HEK293 (cell line): ENCODE results near the gene LRSAM1.

Source experiments
- CTCF ChIA-PET: fragments of 350-600 bp; formaldehyde crosslinking; extraction: SDS; loops from one replicate; lab custom pipeline; 2021; ENCODE audit warnings: antibody characterized with exemption; lab: Yijun Ruan, JAX
- POLR2A ChIA-PET: fragments of 300-600 bp; formaldehyde crosslinking; extraction: SDS; loops from one replicate; lab custom pipeline; 2020; ENCODE audit warnings: antibody characterized with exemption, inconsistent platforms; lab: Yijun Ruan, JAX
- H3K27ac ChIP-seq: fragments of 200-500 bp; sonication (Bioruptor generic); 2 replicates; pipeline ENCODE4 v1.5.1; 2014; ENCODE audit warnings: low read depth, low read length, control low read depth, inconsistent platforms; ENCODE audit errors: extremely low read depth
- H3K36me3 ChIP-seq, 2 experiments: fragments of 200-500 bp in 1 of 2; sonication (Bioruptor generic) in 1 of 2; 1 replicate in 1 of 2; 2 replicates in 1 of 2; pipeline ENCODE4 v1.5.1; 2014 to 2017; ENCODE audit warnings: inconsistent platforms in 2 of 2, low read length in 2 of 2; ENCODE audit not compliant: control insufficient read depth in 2 of 2, insufficient read depth in 1 of 2
- H3K4me1 ChIP-seq: fragments of 200-500 bp; sonication (Bioruptor generic); 2 replicates; pipeline ENCODE4 v1.5.1; 2014; ENCODE audit warnings: mild to moderate bottlenecking, low read length, inconsistent platforms; ENCODE audit not compliant: control insufficient read depth, insufficient read depth
- H3K4me3 ChIP-seq: 2 replicates; pipeline ENCODE4 v1.5.1; 2011; ENCODE audit warnings: low read depth, mild to moderate bottlenecking, control low read depth, low read length, moderate library complexity
- H3K9me3 ChIP-seq: fragments of 200-500 bp; sonication (Bioruptor generic); 2 replicates; pipeline ENCODE4 v1.5.1; 2014; ENCODE audit warnings: low read depth, low read length, inconsistent platforms; ENCODE audit not compliant: control insufficient read depth, insufficient read depth
- HOXD13 ChIP-seq: sonication (generic); formaldehyde crosslinking; IDR thresholded peaks from 2 replicates; pipeline ENCODE4 v1.8.0; 2022; ENCODE audit warnings: missing genetic modification reagents, borderline replicate concordance
- ZBTB1 ChIP-seq: fragments of 450-650 bp; formaldehyde crosslinking; IDR thresholded peaks from 2 replicates; pipeline ENCODE4 v1.5.1; 2016; ENCODE audit warnings: missing biosample characterization, missing genetic modification characterization
- ZEB2 ChIP-seq: fragments of 450-650 bp; formaldehyde crosslinking; IDR thresholded peaks from 2 replicates; pipeline ENCODE4 v1.5.1; 2016; ENCODE audit warnings: missing biosample characterization, missing genetic modification characterization
- ZNF10 ChIP-seq: fragments of 450-650 bp; formaldehyde crosslinking; IDR thresholded peaks from 2 replicates; pipeline ENCODE4 v1.5.1; 2017; ENCODE audit warnings: missing biosample characterization, missing genetic modification characterization
- ZNF121 ChIP-seq: fragments of 450-650 bp; formaldehyde crosslinking; IDR thresholded peaks from 2 replicates; pipeline ENCODE4 v1.5.1; 2016; ENCODE audit warnings: missing biosample characterization, missing genetic modification characterization
- ZNF169 ChIP-seq: fragments of 450-650 bp; formaldehyde crosslinking; IDR thresholded peaks from 2 replicates; pipeline ENCODE4 v1.5.1; 2016; ENCODE audit warnings: missing biosample characterization, missing genetic modification characterization
- ZNF248 ChIP-seq: fragments of 450-650 bp; formaldehyde crosslinking; IDR thresholded peaks from 2 replicates; pipeline ENCODE4 v1.5.1; 2017; ENCODE audit warnings: missing biosample characterization, missing genetic modification characterization
- ZNF341 ChIP-seq: fragments of 450-650 bp; formaldehyde crosslinking; IDR thresholded peaks from 2 replicates; pipeline ENCODE4; 2016; ENCODE audit warnings: low read depth, missing biosample characterization, missing genetic modification characterization
- ZNF423 ChIP-seq: fragments of 450-650 bp; formaldehyde crosslinking; IDR thresholded peaks from 2 replicates; pipeline ENCODE4 v1.5.1; 2016; ENCODE audit warnings: missing biosample characterization, missing genetic modification characterization
- ZNF426 ChIP-seq: fragments of 450-650 bp; formaldehyde crosslinking; IDR thresholded peaks from 2 replicates; pipeline ENCODE4 v1.5.1; 2017; ENCODE audit warnings: missing biosample characterization, missing genetic modification characterization, mild to moderate bottlenecking, inconsistent platforms, moderate library complexity
- ZNF433 ChIP-seq: fragments of 450-650 bp; formaldehyde crosslinking; IDR thresholded peaks from 2 replicates; pipeline ENCODE4 v1.5.1; 2016; ENCODE audit warnings: missing biosample characterization, missing genetic modification characterization, low read depth
- ZNF555 ChIP-seq: fragments of 450-650 bp; formaldehyde crosslinking; conservative IDR thresholded peaks from 2 replicates; pipeline ENCODE4 v1.5.1; 2017; ENCODE audit warnings: missing biosample characterization, mild to moderate bottlenecking, missing genetic modification characterization, inconsistent platforms
- ZNF585B ChIP-seq: fragments of 450-650 bp; formaldehyde crosslinking; IDR thresholded peaks from 2 replicates; pipeline ENCODE4 v1.5.1; 2016; ENCODE audit warnings: missing biosample characterization, missing genetic modification characterization
- ZNF596 ChIP-seq: fragments of 450-650 bp; IDR thresholded peaks from 2 replicates; pipeline ENCODE4 v1.5.0; 2018; ENCODE audit warnings: missing biosample characterization, mild to moderate bottlenecking, missing genetic modification characterization, moderate library complexity
- ZNF701 ChIP-seq: fragments of 450-650 bp; formaldehyde crosslinking; IDR thresholded peaks from 2 replicates; pipeline ENCODE4 v1.5.1; 2016; ENCODE audit warnings: missing biosample characterization, missing genetic modification characterization
- ZNF747 ChIP-seq: fragments of 450-650 bp; formaldehyde crosslinking; IDR thresholded peaks from 2 replicates; pipeline ENCODE4 v1.5.1; 2016; ENCODE audit warnings: missing biosample characterization, missing genetic modification characterization
- ZNF76 ChIP-seq: fragments of 450-650 bp; formaldehyde crosslinking; IDR thresholded peaks from 2 replicates; pipeline ENCODE4; 2016; ENCODE audit warnings: low read depth, missing biosample characterization, missing genetic modification characterization, borderline replicate concordance
- ZNF768 ChIP-seq: fragments of 450-650 bp; formaldehyde crosslinking; IDR thresholded peaks from 2 replicates; pipeline ENCODE4 v1.5.1; 2018; ENCODE audit warnings: missing biosample characterization, mild to moderate bottlenecking, missing genetic modification characterization
- TF ChIP-seq, protein P1 (sequence below): fragments of 450-650 bp; formaldehyde crosslinking; IDR thresholded peaks from 2 replicates; pipeline ENCODE4 v1.5.1; 2016; ENCODE audit warnings: missing biosample characterization, missing genetic modification characterization, borderline replicate concordance
- TF ChIP-seq, protein P2 (sequence below): fragments of 450-650 bp; formaldehyde crosslinking; IDR thresholded peaks from 2 replicates; pipeline ENCODE4 v1.5.1; 2017; ENCODE audit warnings: missing biosample characterization, missing genetic modification characterization
- TF ChIP-seq, protein P3 (sequence below): fragments of 450-650 bp; formaldehyde crosslinking; IDR thresholded peaks from 2 replicates; pipeline ENCODE4 v1.5.1; 2016; ENCODE audit warnings: missing biosample characterization, missing genetic modification characterization
- TF ChIP-seq, protein P4 (sequence below): fragments of 450-650 bp; formaldehyde crosslinking; conservative IDR thresholded peaks from 2 replicates; pipeline ENCODE4 v1.5.1; 2016; ENCODE audit warnings: low read depth, missing biosample characterization, missing genetic modification characterization
- TF ChIP-seq, protein P5 (sequence below): fragments of 450-650 bp; formaldehyde crosslinking; IDR thresholded peaks from 2 replicates; pipeline ENCODE4 v1.5.1; 2016; ENCODE audit warnings: missing biosample characterization, missing genetic modification characterization

The LRSAM1 gene

DNA sequence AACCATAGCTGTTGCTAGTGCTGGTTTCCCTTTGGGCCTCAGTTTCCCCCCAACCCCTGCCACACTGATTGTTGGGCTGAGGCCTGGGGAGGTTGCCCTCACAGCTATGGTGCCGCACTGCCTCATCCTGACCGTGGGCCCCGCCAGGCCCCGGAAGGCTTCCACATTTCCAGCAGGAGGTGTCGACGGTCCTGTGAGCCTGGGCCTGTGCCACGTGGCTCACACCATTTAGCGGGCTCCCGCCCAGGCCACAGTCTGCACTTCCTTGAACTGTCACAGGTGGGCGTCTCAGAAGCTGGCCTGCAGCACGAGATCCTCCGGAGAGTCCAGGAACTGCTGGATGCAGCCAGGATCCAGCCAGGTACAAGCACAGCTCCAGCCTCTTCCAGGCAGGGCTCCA is 45.7 kb downstream of the LRSAM1 start:
- H3K36me3 ChIP-seq: peaks cover 0 to 45% of the 10 kb centered on the region in 2 experiments; a peak in 1 of 3 replicates
- no peaks in the 10 kb centered on the region for H3K4me1 ChIP-seq
- H3K9me3 ChIP-seq: no peaks in the 10 kb centered on the region
- ChIA-PET POLR2A (no interaction called here), CTCF (interaction anchor here (0.6 to 0.8 kb wide), 2 partner anchors 73 to 88 kb away, joined by 3 to 4 read pairs; partner anchors contain the start of gene ZNF79)
- H3K27ac ChIP-seq: no peak overlapping the region
- H3K4me3 ChIP-seq: no peak overlapping the region
- TF ChIP-seq, protein P1, sequence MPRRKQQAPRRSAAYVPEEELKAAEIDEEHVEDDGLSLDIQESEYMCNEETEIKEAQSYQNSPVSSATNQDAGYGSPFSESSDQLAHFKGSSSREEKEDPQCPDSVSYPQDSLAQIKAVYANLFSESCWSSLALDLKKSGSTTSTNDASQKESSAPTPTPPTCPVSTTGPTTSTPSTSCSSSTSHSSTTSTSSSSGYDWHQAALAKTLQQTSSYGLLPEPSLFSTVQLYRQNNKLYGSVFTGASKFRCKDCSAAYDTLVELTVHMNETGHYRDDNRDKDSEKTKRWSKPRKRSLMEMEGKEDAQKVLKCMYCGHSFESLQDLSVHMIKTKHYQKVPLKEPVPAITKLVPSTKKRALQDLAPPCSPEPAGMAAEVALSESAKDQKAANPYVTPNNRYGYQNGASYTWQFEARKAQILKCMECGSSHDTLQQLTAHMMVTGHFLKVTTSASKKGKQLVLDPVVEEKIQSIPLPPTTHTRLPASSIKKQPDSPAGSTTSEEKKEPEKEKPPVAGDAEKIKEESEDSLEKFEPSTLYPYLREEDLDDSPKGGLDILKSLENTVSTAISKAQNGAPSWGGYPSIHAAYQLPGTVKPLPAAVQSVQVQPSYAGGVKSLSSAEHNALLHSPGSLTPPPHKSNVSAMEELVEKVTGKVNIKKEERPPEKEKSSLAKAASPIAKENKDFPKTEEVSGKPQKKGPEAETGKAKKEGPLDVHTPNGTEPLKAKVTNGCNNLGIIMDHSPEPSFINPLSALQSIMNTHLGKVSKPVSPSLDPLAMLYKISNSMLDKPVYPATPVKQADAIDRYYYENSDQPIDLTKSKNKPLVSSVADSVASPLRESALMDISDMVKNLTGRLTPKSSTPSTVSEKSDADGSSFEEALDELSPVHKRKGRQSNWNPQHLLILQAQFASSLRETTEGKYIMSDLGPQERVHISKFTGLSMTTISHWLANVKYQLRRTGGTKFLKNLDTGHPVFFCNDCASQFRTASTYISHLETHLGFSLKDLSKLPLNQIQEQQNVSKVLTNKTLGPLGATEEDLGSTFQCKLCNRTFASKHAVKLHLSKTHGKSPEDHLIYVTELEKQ: no peak
- no peak for TF ChIP-seq ZNF433 (tag by site-specific recombination)
- no peak for TF ChIP-seq ZBTB1 (tag by site-specific recombination)
- TF ChIP-seq ZNF596 (tag by site-specific recombination): no peak
- no peak for TF ChIP-seq ZNF248 (tag by site-specific recombination)
- no peak for TF ChIP-seq ZNF426 (tag by site-specific recombination)
- TF ChIP-seq ZNF768: no peak
- TF ChIP-seq, protein P2, sequence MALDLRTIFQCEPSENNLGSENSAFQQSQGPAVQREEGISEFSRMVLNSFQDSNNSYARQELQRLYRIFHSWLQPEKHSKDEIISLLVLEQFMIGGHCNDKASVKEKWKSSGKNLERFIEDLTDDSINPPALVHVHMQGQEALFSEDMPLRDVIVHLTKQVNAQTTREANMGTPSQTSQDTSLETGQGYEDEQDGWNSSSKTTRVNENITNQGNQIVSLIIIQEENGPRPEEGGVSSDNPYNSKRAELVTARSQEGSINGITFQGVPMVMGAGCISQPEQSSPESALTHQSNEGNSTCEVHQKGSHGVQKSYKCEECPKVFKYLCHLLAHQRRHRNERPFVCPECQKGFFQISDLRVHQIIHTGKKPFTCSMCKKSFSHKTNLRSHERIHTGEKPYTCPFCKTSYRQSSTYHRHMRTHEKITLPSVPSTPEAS (tag by site-specific recombination): no peak
- TF ChIP-seq, all 188 proteins: peak for 0

DNA sequence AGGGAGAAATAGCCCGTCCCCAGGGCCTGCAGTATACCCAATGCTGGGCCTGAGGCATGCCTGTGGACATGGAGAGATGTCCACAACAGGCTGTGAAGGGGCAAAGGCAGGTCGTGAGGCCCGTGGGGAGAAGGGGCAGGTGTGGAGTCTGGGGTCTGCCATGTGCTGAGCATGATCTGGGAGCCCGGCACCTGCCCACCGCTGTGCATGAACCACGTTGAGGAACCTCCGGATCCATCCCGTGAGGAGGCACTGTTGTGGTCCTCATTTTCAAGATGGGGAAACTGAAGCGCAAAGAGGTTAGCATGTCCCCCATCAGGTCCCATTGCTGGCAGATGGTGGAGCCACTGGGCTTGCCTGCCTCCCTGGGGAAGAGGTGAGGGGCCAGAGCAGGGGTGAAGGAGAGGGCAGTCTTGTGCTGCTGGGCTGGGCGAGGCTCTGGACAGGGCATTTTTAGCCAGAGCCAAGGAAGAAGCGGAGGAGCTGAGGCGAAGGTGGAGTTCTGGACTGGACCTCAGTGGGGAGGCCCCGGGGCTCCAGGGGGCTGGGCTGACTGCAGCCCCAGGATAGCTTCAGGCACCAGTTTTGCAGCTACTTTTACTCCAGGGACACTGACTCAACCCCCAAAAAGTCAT is 46.5 kb downstream of the LRSAM1 start:
- H3K9me3 ChIP-seq: no peaks in the 10 kb centered on the region
- H3K27ac ChIP-seq: no peak overlapping the region
- H3K36me3 ChIP-seq: peaks cover 0 to 40% of the 10 kb centered on the region in 2 experiments; a peak in 1 of 3 replicates
- no peak overlapping the region for H3K4me3 ChIP-seq
- H3K4me1 ChIP-seq: no peaks in the 10 kb centered on the region
- TF ChIP-seq ZNF10 (no peak), ZNF76 (tag by site-specific recombination) (no peak), ZEB2 (tag by site-specific recombination) (no peak), ZNF341 (tag by site-specific recombination) (no peak), ZNF747 (no peak), ZNF701 (tag by site-specific recombination) (no peak), ZNF169 (no peak), ZNF555 (tag by site-specific recombination) (no peak), ZNF423 (tag by site-specific recombination) (no peak), ZNF768 (no peak), ZNF585B (tag by site-specific recombination) (no peak), HOXD13 (CRISPR knock-in tag) (no peak), ZNF121 (no peak)
- TF ChIP-seq, protein P3, sequence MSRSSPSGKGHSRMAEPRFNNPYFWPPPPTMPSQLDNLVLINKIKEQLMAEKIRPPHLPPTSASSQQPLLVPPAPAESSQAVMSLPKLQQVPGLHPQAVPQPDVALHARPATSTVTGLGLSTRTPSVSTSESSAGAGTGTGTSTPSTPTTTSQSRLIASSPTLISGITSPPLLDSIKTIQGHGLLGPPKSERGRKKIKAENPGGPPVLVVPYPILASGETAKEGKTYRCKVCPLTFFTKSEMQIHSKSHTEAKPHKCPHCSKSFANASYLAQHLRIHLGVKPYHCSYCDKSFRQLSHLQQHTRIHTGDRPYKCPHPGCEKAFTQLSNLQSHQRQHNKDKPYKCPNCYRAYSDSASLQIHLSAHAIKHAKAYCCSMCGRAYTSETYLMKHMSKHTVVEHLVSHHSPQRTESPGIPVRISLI: no peak
- TF ChIP-seq, protein P4, sequence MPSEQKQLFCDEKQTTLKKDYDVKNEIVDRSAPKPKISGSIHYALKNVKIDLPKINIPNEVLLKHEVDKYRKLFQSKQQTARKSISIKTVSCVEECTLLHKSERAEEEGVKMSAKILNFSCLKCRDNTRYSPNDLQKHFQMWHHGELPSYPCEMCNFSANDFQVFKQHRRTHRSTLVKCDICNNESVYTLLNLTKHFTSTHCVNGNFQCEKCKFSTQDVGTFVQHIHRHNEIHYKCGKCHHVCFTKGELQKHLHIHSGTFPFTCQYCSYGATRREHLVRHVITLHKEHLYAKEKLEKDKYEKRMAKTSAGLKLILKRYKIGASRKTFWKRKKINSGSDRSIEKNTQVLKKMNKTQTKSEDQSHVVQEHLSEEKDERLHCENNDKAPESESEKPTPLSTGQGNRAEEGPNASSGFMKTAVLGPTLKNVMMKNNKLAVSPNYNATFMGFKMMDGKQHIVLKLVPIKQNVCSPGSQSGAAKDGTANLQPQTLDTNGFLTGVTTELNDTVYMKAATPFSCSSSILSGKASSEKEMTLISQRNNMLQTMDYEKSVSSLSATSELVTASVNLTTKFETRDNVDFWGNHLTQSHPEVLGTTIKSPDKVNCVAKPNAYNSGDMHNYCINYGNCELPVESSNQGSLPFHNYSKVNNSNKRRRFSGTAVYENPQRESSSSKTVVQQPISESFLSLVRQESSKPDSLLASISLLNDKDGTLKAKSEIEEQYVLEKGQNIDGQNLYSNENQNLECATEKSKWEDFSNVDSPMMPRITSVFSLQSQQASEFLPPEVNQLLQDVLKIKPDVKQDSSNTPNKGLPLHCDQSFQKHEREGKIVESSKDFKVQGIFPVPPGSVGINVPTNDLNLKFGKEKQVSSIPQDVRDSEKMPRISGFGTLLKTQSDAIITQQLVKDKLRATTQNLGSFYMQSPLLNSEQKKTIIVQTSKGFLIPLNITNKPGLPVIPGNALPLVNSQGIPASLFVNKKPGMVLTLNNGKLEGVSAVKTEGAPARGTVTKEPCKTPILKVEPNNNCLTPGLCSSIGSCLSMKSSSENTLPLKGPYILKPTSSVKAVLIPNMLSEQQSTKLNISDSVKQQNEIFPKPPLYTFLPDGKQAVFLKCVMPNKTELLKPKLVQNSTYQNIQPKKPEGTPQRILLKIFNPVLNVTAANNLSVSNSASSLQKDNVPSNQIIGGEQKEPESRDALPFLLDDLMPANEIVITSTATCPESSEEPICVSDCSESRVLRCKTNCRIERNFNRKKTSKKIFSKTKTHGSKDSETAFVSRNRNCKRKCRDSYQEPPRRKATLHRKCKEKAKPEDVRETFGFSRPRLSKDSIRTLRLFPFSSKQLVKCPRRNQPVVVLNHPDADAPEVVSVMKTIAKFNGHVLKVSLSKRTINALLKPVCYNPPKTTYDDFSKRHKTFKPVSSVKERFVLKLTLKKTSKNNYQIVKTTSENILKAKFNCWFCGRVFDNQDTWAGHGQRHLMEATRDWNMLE (tag by site-specific recombination): no peak
- TF ChIP-seq, protein P5, sequence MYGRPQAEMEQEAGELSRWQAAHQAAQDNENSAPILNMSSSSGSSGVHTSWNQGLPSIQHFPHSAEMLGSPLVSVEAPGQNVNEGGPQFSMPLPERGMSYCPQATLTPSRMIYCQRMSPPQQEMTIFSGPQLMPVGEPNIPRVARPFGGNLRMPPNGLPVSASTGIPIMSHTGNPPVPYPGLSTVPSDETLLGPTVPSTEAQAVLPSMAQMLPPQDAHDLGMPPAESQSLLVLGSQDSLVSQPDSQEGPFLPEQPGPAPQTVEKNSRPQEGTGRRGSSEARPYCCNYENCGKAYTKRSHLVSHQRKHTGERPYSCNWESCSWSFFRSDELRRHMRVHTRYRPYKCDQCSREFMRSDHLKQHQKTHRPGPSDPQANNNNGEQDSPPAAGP (tag by site-specific recombination): no peak
- ChIA-PET CTCF (interaction anchor here (0.6 to 0.7 kb wide), 2 partner anchors 88 to 113 kb away, joined by 3 to 4 read pairs; no protein-coding TSS in a partner anchor), POLR2A (no interaction called here)
